K562 (cell line): ENCODE results near the gene AASDH. TPM values are rescaled to one million over a fixed set of nuclear protein-coding genes. Genes with fewer than 3 reads are reported as not detected.

Experiments
- ATAC-seq: fragments of 200-7000 bp; cut with Tn5 transposase; 3 replicates; pipeline ENCODE4 v1.9.1; 2020; ENCODE audit warnings: moderate library complexity
- BruUV-seq: library from RNA; stranded (reverse); fragments of 400-500 nt; replicated peaks from 2 replicates; lab custom pipeline; 2021; lab: Mats Ljungman, UMichigan
- CTCF ChIA-PET: fragments of 300-600 bp; formaldehyde crosslinking; extraction: SDS; loops from one replicate; lab custom pipeline; 2021; ENCODE audit warnings: low intra/inter-chr PET ratio; lab: Yijun Ruan, JAX
- POLR2A ChIA-PET: fragments of 300-600, 350-650 bp; sonication (Branson Sonifier 250); formaldehyde crosslinking; extraction: SDS; loops from one replicate; lab custom pipeline; 2021; ENCODE audit warnings: antibody characterized with exemption, inconsistent platforms; lab: Yijun Ruan, JAX
- DNase-seq, 4 experiments: peaks; one replicate each; pipeline versions ENCODE4 v3.0.0 to v3.0.0-alpha.2; 2011 to 2018; ENCODE audit warnings: low spot score in 3 of 4, mixed read lengths in 3 of 4; ENCODE audit errors: extremely low read depth in 1 of 4
- FAIRE-seq: peaks from 2 replicates; lab custom pipeline; 2011; peaks lifted over from hg19 to GRCh38; lab: Jason Lieb, UNC
- H2AFZ ChIP-seq: 2 replicates; pipeline ENCODE4 v1.6.0; 2011; ENCODE audit warnings: low read depth, low read length, control low read depth, inconsistent platforms
- H3K27ac ChIP-seq: fragments of 200-600 bp; 3 replicates; pipeline ENCODE4 v1.8.0; 2011; ENCODE audit warnings: low read depth, mild to moderate bottlenecking, control low read depth, inconsistent platforms, low read length, moderate library complexity, mixed read lengths; ENCODE audit errors: extremely low read depth
- H3K27me3 ChIP-seq, 2 experiments: fragments of 300-600 bp in 1 of 2; 2 replicates in 1 of 2; 3 replicates in 1 of 2; pipeline versions ENCODE4 v1.6.0 to v1.8.0; 2011; ENCODE audit warnings: inconsistent platforms in 2 of 2, low read length in 2 of 2, mild to moderate bottlenecking in 1 of 2, mixed read lengths in 1 of 2, moderate library complexity in 1 of 2; ENCODE audit not compliant: control insufficient read depth in 2 of 2, insufficient read depth in 2 of 2
- H3K36me3 ChIP-seq: fragments of 300-600 bp; 3 replicates; pipeline ENCODE4 v1.8.0; 2011; ENCODE audit warnings: mild to moderate bottlenecking, low read length, inconsistent platforms; ENCODE audit not compliant: control insufficient read depth, insufficient read depth
- H3K4me1 ChIP-seq, 2 experiments: fragments of 200-600 bp in 1 of 2; replicated peaks in 1 of 2; 2 replicates in 1 of 2; 3 replicates in 1 of 2; pipeline versions ENCODE4 v1.5.1 to v1.8.0; 2011; ENCODE audit warnings: inconsistent platforms in 2 of 2, low read length in 2 of 2, mild to moderate bottlenecking in 1 of 2, mixed read lengths in 1 of 2, moderate library complexity in 1 of 2; ENCODE audit not compliant: control insufficient read depth in 2 of 2, insufficient read depth in 2 of 2
- H3K4me2 ChIP-seq: 2 replicates; pipeline ENCODE4 v1.6.1; 2011; ENCODE audit warnings: low read length, control low read depth, inconsistent platforms, mixed read lengths; ENCODE audit not compliant: insufficient read depth
- H3K4me3 ChIP-seq: fragments of 200-600 bp; sonication (generic), shearing (Covaris generic); 2 replicates; pipeline ENCODE4 v1.5.1; 2016; ENCODE audit warnings: control low read depth, inconsistent platforms
- H3K79me2 ChIP-seq: fragments of 200-600 bp; 3 replicates; pipeline ENCODE4 v1.8.0; 2011; ENCODE audit warnings: low read length, inconsistent platforms; ENCODE audit not compliant: control insufficient read depth, insufficient read depth
- H3K9ac ChIP-seq, 2 experiments: 2 replicates each; pipeline versions ENCODE4 v1.6.0 to v1.6.1; 2011; ENCODE audit warnings: low read depth in 2 of 2, low read length in 2 of 2, control low read depth in 1 of 2, inconsistent platforms in 1 of 2, mild to moderate bottlenecking in 1 of 2, mixed read lengths in 1 of 2; ENCODE audit not compliant: insufficient read depth in 1 of 2
- H3K9me1 ChIP-seq: one replicate; pipeline ENCODE4 v1.6.0; 2011; ENCODE audit warnings: inconsistent platforms, mild to moderate bottlenecking, low read length, moderate library complexity; ENCODE audit not compliant: control insufficient read depth, insufficient read depth
- H3K9me3 ChIP-seq: replicated peaks from 2 replicates; pipeline ENCODE4 v1.5.1; 2011; ENCODE audit warnings: low read depth, low read length, inconsistent platforms; ENCODE audit not compliant: control insufficient read depth, insufficient read depth
- H4K20me1 ChIP-seq: replicated peaks from 2 replicates; pipeline ENCODE4 v1.6.1; 2011; ENCODE audit warnings: low read length, inconsistent platforms, mixed read lengths; ENCODE audit not compliant: control insufficient read depth, insufficient read depth
- ATF1 ChIP-seq, 2 experiments: fragments of 450-650 bp in 1 of 2; IDR thresholded peaks; 2 replicates each; pipeline ENCODE4 v1.6.1; 2016; ENCODE audit warnings: missing compliant biosample characterization in 1 of 2, missing genetic modification characterization in 1 of 2
- HCFC1 ChIP-seq: IDR thresholded peaks from 2 replicates; pipeline ENCODE4 v1.6.1; 2012; ENCODE audit warnings: low read depth, low read length, improper control_type of control experiment
- HDAC1 ChIP-seq, 2 experiments: fragments of 450-650 bp; IDR thresholded peaks; 2 replicates each; pipeline ENCODE4 v1.6.1; 2016 to 2017; ENCODE audit warnings: inconsistent platforms in 1 of 2, mild to moderate bottlenecking in 1 of 2, moderate library complexity in 1 of 2
- IRF9 ChIP-seq: fragments of 450-650 bp; IDR thresholded peaks from 2 replicates; pipeline ENCODE4 v1.6.1; 2016; ENCODE audit warnings: missing biosample characterization, missing genetic modification characterization
- MCM5 ChIP-seq: fragments of 450-650 bp; IDR thresholded peaks from 2 replicates; pipeline ENCODE4 v1.6.1; 2016; ENCODE audit warnings: low read depth
- MTA3 ChIP-seq: fragments of 450-650 bp; formaldehyde crosslinking; IDR thresholded peaks from 2 replicates; pipeline ENCODE4 v1.6.1; 2017; ENCODE audit warnings: mild to moderate bottlenecking, borderline replicate concordance
- RBBP5 ChIP-seq: fragments of 200-600 bp; sonication (generic); IDR thresholded peaks from 2 replicates; pipeline ENCODE4 v1.6.1; 2012; ENCODE audit warnings: borderline replicate concordance, mild to moderate bottlenecking, low read length, control low read depth, inconsistent platforms; ENCODE audit not compliant: insufficient read depth, poor library complexity, severe bottlenecking
- SMARCA4 ChIP-seq: fragments of 450-650 bp; IDR thresholded peaks from 2 replicates; pipeline ENCODE4 v1.6.1; 2016
- TCF3 ChIP-seq: sonication (generic); formaldehyde crosslinking; IDR thresholded peaks from 2 replicates; pipeline ENCODE4 v1.4.0; 2020; ENCODE audit warnings: mild to moderate bottlenecking, missing genetic modification reagents
- THAP7 ChIP-seq: fragments of 250-450 bp; sonication (Bioruptor Pico); IDR thresholded peaks from 2 replicates; pipeline ENCODE4 v1.5.0; 2021
- USF1 ChIP-seq: sonication (generic); formaldehyde crosslinking; IDR thresholded peaks from 2 replicates; pipeline ENCODE4 v1.9.0; 2022; ENCODE audit warnings: mild to moderate bottlenecking, missing genetic modification reagents
- ZNF23 ChIP-seq: fragments of 250-450 bp; sonication (Bioruptor Pico); IDR thresholded peaks from 2 replicates; pipeline ENCODE4 v1.4.0; 2020; ENCODE audit warnings: mild to moderate bottlenecking
- ZNF41 ChIP-seq: fragments of 250-450 bp; sonication (Bioruptor Pico); conservative IDR thresholded peaks from 2 replicates; pipeline ENCODE4 v1.4.0; 2020; ENCODE audit warnings: mild to moderate bottlenecking
- ZNF57 ChIP-seq: fragments of 450-650 bp; formaldehyde crosslinking; IDR thresholded peaks from 2 replicates; pipeline ENCODE4 v1.4.0; 2020; ENCODE audit warnings: mild to moderate bottlenecking, moderate library complexity
- WGBS: fragments of 100-300 bp; shearing (Covaris generic); methylation state at CpG from one replicate; pipeline ENCODE4 v1.1.6; 2016; ENCODE audit warnings: low coverage, mixed read lengths; ENCODE audit not compliant: insufficient coverage; ENCODE audit errors: missing lambda C conversion rate; 5-methylcytosine and 5-hydroxymethylcytosine counted together
- in situ Hi-C: fragments of 300-500 bp; cut with MboI; formaldehyde crosslinking; loops from 4 replicates; pipeline ENCODE4 v1.15.0; 2018; ENCODE audit warnings: inconsistent platforms, mixed read lengths
- intact Hi-C: fragments of 100-400 bp; cut with micrococcal nuclease; formaldehyde crosslinking; loops from 2 replicates; pipeline ENCODE4 v1.14.2; 2022
- polyA plus RNA-seq, 8 experiments: library from polyadenylated mRNA; depleted of rRNA in 4 of 8; stranded (reverse) in 5 of 8; unstranded in 3 of 8; fragments of >200 nt; fragmentation: Nextera tagmentation in 2 of 8; fragmentation: Illumina TruSeq in 1 of 8; extraction: Ambion mirVana in 2 of 8; extraction: Trizol in 1 of 8; gene quantifications; 2 replicates each; pipeline versions ENCODE4 v1.2.1 to v1.2.3, GENCODE V29; 2011 to 2014; ENCODE audit warnings: inconsistent platforms in 1 of 8, missing spikeins in 1 of 8
- total RNA-seq, 7 experiments: library from RNA; depleted of rRNA in 6 of 7; stranded (reverse); fragments of >200 nt in 6 of 7; fragmentation: Illumina TruSeq in 2 of 7; extraction: Trizol in 2 of 7; gene quantifications; 2 replicates each; pipeline versions ENCODE4 v1.2.1 to v1.2.3, GENCODE V29; 2011 to 2021; ENCODE audit warnings: low replicate concordance in 1 of 7
- TF ChIP-seq, protein P1 (sequence below): IDR thresholded peaks from 2 replicates; pipeline ENCODE4 v1.6.1; 2011; ENCODE audit not compliant: insufficient read length; ENCODE audit errors: extremely low read depth

Gene AASDH
- total and polyA plus RNA-seq, 9 of the 15 experiments (the other 6 are each of a cell fraction or from before 2014, with no cell fraction given): 8.6 to 29.7 (median 13.7) TPM

DNA sequence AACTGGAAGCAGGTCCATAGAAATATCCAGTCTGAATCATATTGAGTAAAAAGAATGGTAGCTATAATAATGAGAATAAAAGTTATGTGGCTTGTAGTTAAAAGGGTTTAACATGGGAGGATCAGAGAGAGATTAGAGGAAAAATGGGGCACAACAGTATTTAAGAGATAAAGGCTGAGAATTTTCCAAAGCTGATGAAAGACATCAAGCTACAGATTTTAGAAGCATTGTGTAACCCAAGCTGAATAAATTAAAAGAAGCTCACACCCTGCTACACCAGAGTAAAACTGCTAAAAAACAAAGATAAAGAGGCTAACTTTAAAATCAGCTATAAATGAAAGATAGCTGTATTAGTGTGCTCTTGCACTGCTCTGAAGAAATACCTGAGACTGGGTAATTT is 94.2 kb downstream of the AASDH start:
- H3K4me1 ChIP-seq: no peaks in the 10 kb centered on the region
- H3K9me3 ChIP-seq: no peaks in the 10 kb centered on the region
- H2AFZ ChIP-seq: no peak overlapping the region
- no peak overlapping the region for H3K27ac ChIP-seq
- no peak for TF ChIP-seq USF1 (CRISPR knock-in tag)
- no peak for TF ChIP-seq RBBP5
- TF ChIP-seq TCF3 (CRISPR knock-in tag): no peak
- H3K36me3 ChIP-seq: no peaks in the 10 kb centered on the region
- ATAC-seq (no peak), FAIRE-seq (no peak), DNase-seq (no peak)
- no peak overlapping the region for H3K4me3 ChIP-seq
- ChIA-PET POLR2A (no interaction called here), CTCF (no interaction called here)
- peaks cover 8 to 13% of the 10 kb centered on the region in 2 experiments; a peak in 3 of 5 replicates for H3K27me3 ChIP-seq
- H4K20me1 ChIP-seq: no peaks in the 10 kb centered on the region
- in situ Hi-C loops: no loop called here
- no peaks in the 10 kb centered on the region for H3K79me2 ChIP-seq
- intact Hi-C loops: no loop called here
- BruUV-seq: no TSS peak
- no peak overlapping the region for H3K4me2 ChIP-seq
- H3K9ac ChIP-seq: no peak overlapping the region
- no peaks in the 10 kb centered on the region for H3K9me1 ChIP-seq

DNA sequence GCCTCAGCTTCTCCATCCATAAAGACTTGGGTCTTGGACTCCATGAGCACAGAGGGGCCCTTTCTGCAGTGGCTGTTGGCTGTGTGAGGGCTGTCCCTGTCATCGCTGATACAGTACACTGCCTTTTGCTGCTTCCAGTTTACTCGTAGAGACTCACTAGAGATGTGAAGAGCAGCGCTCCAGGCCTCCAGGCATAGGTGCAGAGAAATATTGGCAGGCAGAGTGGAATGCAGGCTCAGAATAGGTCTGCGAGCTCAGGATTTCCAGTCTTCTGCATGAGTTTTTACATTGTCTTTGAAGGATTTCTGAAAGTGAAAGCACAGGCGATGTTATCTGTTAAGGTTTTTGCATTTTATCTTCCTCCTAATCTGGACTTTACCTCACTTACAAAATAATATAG is 97.4 kb downstream of the AASDH start:
- Histone ChIP-seq H2AFZ (no peak overlapping the region), H3K36me3 (no peaks in the 10 kb centered on the region), H3K4me2 (no peak overlapping the region)
- intact Hi-C loops: no loop called here
- ATAC-seq: no peak
- CTCF ChIA-PET: no interaction called here
- TF ChIP-seq ZNF23 (CRISPR knock-in tag) (no peak), HDAC1 (IDR thresholded peaks at IDR 0.05) (no peak), IRF9 (tag) (no peak), MCM5 (no peak), THAP7 (CRISPR knock-in tag) (no peak), ZNF41 (no peak), HCFC1 (no peak), ATF1 (CRISPR knock-in tag; IDR thresholded peaks at IDR 0.05) (no peak), ATF1 (tag; IDR thresholded peaks at IDR 0.05) (no peak), MTA3 (no peak), ZNF57 (CRISPR knock-in tag) (no peak), SMARCA4 (no peak)
- TF ChIP-seq, protein P1, sequence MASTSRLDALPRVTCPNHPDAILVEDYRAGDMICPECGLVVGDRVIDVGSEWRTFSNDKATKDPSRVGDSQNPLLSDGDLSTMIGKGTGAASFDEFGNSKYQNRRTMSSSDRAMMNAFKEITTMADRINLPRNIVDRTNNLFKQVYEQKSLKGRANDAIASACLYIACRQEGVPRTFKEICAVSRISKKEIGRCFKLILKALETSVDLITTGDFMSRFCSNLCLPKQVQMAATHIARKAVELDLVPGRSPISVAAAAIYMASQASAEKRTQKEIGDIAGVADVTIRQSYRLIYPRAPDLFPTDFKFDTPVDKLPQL: no peak
- TF ChIP-seq, all 486 proteins: peak for 0
- WGBS: 3% methylated on average over 5 of the region's 5 CpGs
- no TSS peak for BruUV-seq
- in situ Hi-C loops: no loop called here
- no peak for DNase-seq
- Histone ChIP-seq H3K9me1 (no peaks in the 10 kb centered on the region), H4K20me1 (no peaks in the 10 kb centered on the region), H3K4me1 (no peaks in the 10 kb centered on the region), H3K9me3 (no peaks in the 10 kb centered on the region), H3K9ac (no peak overlapping the region), H3K27me3 (peaks cover 3 to 13% of the 10 kb centered on the region in 2 experiments; a peak in 3 of 5 replicates), H3K79me2 (no peaks in the 10 kb centered on the region), H3K27ac (no peak overlapping the region), H3K4me3 (no peak overlapping the region)
- no peak for FAIRE-seq
- POLR2A ChIA-PET: no interaction called here
